HuH-7 (cell line): Measurements from ENCODE around the gene PRKCE.
"Not testable (repeated sequence)": the region's sequence is repeated elsewhere in the genome, so short reads cannot be mapped to it uniquely, and the experiment has no call there.

Experiments
- DNase-seq: peaks from one replicate; pipeline ENCODE4 v3.0.0; 2011; ENCODE audit warnings: low spot score

Gene PRKCE

GRCh38 chr2:45837812-45838341, 186.4 kb downstream of the PRKCE start:
- no peak for DNase-seq

- no peak for DNase-seq
These were observed 188.2 kb downstream of the PRKCE start for GRCh38 chr2:45839508-45840251.

DNA sequence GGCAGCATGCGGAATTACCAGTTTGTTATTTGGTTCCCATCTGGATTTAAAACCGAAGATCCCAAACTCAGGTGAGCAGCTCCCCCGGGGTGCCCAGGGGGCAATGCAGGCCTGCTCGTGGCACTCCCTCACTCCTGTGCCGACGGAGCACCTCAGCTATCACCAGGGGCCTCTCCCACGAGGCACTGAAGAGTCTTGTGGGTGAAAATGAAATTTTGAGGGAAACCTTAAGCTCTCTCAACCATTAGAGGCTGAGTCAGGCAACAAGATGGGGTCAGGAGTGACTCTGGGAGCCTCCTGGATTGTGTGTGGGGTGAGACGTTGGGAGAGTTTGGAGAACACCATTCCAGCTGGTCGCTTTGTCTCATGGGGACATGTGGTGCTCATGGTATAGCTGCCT, 189.0 kb downstream of the PRKCE start:
- DNase-seq: no peak

DNA sequence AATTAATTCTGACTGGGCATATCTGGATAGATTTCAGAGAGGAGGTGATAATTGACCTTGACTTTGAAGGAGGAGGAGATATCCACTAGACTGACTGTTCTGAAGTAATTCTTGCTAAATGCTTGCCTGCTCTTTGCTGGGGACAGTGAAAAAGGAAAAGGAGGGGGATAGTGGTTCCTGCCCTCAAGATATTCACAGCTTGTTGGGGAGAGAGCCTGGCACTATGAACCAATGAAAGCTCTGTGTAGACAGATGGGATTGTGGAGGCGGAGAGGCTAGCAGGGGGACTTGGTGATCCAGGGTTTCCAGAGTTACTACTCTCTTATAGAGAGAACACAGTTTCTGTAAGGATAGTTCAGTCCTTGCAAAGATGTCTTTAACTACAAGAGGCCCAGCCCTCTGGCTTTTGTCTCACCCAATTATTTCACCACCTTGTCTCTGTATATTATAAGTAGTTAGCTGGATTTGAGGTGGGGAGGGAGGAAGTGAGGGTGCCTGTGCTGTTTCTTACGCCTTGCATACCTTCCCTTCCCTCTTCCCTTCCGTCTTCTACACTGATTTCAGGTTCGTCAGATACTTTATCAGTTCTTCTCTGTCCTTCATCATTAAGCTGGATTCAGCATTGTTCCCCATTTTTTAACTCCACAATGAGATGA, 190.4 kb downstream of the PRKCE start:
- no peak for DNase-seq

DNA sequence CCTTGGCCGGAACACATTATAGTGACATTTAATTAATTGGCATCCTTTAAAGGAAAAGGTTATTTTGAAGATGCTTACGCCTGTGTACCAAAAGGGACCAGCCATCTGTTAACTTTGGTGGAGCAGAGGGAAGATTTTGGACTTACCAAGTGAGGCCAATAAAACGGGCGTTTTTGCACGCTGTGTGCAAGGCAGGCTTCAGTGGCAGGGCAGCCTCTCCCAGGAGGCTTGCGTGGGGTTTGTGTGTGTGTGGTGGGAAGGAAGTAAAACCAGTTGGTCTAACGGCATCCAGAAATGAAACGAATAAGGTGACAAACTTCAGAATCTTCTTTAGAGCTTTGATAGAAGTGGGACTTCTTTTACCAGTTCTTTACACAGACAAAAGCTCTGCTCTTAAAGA, 191.7 kb downstream of the PRKCE start:
- DNase-seq: no peak

DNA sequence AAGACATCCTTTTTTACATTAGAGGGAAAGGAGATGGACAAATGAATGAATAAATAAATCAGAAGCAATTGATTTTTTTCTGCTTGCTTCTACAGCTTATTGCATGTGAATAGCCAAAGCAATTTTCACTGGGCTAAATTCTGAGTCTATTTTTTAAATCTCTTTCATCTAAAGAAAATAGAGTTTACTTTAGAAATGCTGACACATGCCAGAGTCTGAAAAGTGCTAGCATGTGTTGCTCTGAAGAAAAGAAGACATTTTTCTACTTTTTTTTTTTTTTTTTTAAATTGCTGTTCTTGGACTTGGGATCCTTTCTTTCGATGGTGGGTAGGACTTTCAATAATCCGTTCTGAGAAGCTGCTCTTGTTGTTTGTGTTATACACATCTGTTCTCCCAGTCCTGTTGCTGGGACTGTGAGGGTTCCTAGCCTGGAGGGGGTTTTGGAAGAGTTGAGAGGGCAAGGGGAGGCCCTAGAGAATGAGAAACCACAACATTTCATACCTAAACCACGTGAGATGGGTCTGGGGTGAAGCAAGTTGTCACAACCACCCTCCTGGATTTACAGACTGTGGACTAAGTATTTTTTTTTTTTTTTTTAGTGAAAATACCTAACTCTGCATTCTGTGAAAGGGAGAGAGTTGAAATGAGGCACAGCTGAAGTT, 193.5 kb downstream of the PRKCE start:
- DNase-seq: no peak

GRCh38 chr2:45845566-45845965, 194.1 kb downstream of the PRKCE start:
- no peak for DNase-seq

- no peak for DNase-seq
These were observed 198.2 kb downstream of the PRKCE start for GRCh38 chr2:45849491-45850283.

DNA sequence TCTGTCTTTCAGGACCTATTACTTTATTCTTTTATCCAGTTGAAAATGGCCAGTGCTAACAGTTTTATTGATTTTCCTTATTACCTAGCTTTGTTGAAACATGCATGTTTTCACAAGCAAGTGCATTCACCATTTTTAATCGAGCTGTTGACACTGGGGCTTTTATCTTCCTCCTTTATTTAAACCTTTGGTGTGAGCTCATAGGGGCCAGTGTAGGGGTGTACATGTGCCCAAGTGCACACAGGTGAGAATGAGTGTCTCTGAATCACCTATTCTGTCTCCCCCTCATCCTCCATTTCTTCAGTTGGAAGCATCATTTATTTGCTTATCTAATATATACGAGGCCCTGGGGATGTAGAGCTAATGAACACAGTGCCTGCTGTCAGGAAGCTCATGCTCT, 199.1 kb downstream of the PRKCE start:
- DNase-seq: no peak

DNA sequence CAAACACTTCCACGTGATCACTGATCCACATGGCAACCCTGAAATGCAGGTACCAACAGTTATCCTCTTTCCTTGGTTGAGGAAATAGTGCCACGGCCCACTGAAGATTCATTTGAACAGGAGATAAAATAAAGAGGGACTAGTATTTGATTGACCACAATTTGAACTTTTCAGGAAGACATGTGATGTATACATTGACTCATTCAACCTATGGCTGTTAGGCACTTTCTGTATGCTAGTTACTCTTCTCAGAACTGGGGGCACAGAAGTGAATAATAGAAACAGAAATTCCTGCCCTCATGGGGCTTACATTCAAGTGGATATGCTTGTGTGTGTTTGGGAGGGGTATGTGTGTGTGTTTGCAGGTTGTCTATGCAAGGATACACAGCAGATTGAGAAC, 199.6 kb downstream of the PRKCE start:
- no peak for DNase-seq

- DNase-seq: no peak
These were observed 200.3 kb downstream of the PRKCE start for GRCh38 chr2:45851576-45852304.

DNA sequence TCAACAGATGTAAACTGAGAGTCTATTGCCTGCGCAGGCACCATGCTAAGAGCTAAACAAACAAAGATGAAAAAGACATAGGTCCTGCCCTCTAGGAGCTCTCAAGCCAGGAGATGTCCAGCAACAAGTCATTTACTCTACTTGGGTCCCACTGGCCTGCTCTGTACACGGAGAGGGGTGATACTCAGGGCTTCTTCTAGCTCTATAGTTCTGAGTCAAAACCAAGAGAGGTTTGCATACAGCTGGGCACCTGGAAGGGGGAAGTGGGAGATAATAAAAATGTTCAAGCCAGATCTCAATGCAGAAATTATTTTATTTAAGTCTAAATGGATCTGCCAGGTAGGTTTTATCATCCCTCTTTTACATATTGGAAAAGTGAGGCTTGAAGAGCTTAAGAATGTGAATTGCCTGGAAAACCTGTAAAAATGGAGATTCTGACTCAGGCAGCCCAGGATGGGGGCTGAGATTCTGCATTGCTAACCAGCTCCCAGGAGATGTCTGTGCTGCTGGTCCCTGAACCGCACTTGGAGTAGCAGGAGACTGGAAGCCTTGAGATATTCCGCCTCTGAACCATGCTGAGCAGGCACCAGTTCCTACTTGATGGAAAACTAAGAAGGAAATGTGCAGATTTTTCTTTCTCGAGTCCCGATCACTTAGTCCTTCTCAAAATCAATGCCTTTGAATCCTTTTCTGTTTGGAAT, 201.1 kb downstream of the PRKCE start:
- DNase-seq: no peak

GRCh38 chr2:45855374-45855773, 203.9 kb downstream of the PRKCE start:
- no peak for DNase-seq

DNA sequence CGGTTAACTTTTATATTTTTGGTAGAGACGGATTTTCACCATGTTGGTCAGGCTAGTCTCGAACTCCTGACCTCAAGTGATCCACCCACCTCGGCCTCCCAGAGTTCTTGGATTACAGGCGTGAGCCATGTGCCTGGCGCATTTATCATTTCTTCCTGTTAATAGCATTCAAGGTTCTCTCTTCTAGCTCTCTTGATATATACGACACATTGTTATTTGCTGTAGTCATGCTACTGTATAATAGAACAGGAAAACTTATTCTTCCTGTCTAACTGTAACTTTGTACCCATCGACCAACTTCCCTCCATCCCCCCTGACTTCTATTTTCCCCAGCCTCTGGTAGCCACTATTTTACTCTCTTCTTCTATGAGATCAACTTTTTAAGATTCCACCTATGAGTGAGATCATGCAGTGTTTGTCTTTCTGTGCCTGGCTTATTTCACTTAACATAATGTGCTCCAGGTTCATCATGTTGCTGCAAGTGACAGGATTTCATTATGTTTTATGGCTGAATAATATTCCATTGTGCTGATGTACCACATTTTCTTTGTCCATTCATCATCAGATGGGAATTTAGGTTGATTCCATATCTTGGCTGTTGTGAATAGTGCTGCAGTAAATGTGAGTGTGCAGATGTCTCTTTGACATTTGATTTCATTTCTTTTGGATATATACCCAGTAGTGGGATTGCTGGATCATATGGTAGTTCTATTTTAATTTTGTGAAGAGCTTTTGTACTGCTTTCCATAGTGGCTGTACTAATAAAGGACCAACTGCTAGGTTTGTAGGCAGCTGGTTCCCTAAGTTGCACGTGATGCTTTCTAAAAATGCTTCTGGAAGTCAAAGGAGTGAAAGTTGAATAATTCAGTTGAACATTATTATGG, 205.2 kb downstream of the PRKCE start:
- no peak for DNase-seq

- DNase-seq: no peak
These were observed 205.8 kb downstream of the PRKCE start for GRCh38 chr2:45857275-45857609.

DNA sequence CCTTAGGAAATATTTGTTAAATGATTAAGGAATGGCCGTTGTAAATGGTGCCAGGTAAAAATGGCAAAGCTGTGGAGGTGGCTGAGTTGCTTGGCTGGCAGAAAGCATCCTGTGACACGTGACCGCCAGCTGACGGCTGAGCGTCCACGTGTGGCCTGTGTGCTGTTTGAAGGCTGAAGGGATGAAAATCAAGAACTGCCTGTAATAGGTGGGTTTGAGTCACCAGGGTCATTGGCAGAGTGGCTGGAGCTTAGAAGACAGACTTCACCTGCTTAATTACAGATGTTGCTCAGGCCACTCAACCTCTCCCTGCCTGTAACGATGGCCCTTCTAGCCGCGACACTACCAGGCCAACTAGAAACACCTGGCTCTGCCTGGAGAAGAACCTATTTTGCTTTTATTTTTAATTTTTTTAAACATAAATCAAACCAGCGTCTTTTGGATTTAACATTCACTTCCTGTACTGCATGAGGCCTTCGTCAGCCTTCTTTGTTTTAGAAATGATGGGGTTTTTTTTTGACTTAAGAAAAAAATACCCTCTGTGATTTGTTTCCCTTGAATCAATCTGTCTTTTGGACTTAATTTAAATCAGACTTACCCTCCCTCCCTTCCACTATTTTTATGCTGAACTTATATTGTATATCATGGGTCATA, 206.5 kb downstream of the PRKCE start:
- DNase-seq: no peak

DNA sequence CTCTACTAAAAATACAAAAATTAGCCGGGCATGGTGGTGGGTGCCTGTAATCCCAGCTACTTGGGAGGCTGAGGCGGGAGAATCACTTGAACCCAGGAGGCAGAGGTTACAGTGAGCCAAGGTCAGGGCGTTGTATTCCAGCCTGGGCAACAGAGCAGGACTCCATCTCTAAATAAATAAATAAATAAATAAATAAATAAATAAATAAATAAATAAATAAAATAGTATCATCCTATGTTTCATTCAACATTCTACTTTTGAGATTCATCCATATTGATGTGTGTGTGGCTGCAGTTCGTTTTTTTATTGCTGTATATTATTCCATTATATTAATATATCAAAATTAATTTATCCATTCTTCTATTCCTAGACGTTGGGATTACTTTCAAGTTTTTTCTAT, 207.4 kb downstream of the PRKCE start:
- DNase-seq: not testable (repeated sequence)

DNA sequence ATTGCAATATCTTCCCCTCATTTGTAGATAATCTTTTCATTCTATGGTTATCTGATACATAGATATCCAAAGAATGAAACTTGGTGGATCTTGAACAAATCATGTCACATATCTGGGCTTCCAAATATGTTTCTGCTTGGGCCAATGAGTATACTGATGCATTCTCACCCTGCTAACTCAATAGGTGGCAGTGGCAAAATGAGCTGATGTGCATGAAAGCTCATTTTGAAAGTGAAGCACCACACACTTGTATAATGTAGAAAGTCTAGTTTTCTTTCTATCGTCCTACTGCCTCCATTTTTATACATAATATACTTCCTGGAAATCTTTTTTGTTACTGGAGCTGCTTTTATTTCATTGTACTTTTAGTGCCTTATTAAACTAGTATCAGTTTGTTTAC, 208.2 kb downstream of the PRKCE start:
- no peak for DNase-seq
